Activated CD4-positive, CD25-positive, alpha-beta regulatory T cell treated with anti-CD3 and anti-CD28 coated beads, Interleukin-2, amount 50 U/mL, for 16 hours (primary cell): Measurements from ENCODE around the gene TM9SF1.

Experiments used
- DNase-seq: peaks from one replicate; pipeline ENCODE4 v3.0.0-alpha.2; 2020; ENCODE audit warnings: low read depth, low spot score

TM9SF1 gene

GRCh38 chr14:24179294-24179960, 15.8 kb downstream of the TM9SF1 start:
- DNase-seq: no peak

GRCh38 chr14:24178399-24179178, 16.7 kb downstream of the TM9SF1 start:
- no peak for DNase-seq

GRCh38 chr14:24177891-24178290, 17.4 kb downstream of the TM9SF1 start:
- DNase-seq: no peak

DNA sequence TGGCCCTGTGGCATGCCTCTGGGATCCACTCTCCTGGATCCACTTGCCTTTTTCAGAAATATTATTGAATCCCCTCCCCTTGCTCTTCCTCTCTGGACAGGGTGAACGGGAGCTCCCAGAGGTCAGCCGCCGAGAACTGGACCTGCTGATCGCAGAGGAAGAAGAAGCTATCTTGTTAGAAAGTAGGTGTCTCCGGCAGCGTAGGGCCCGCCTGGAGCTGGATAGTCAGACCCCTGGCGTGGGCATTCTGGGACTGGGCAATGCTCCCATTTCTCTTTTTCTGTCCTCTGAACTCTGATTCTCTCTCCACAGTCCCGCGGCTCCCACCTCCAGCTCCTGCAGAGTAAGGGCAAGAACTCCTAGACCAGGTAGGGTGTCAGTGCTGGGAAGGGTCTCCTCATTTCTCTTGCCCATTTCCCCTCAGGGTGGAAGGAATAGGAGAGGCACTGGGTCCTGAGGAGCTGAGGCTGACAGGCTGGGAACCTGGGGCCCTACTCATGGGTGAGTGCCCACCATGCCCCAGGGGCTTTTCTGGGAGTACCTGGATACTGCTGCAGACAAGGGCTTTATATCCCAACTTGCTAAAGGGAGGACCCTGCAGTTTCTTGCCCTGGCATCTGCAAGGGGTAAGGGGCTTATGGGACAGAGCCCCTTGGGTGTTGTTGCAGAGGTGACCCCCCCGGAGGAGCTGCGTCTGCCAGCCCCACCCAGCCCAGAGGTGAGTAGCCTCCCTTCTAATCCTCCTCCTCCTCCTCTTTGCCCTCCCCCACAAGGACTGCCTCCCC, 18.0 kb downstream of the TM9SF1 start:
- no peak for DNase-seq

DNA sequence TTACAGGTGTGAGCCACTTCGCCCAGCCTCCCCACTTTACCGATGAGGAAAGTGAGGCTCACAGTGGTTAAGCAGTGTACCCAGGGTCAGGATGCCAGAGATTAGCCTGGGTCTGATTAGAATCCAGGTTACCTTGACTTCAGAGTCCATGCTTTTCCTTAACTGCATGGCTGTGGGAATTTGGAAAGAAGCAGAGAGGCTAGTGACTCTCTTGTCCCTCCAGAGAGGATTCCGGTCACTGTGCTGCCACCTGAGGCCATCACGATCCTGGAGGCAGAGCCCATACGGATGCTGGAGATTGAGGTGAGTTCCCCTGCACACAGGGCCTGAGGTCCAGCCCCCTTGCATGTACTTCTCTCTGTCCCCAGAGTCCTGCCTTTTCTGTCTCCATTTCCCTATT, 18.6 kb downstream of the TM9SF1 start:
- no peak for DNase-seq

GRCh38 chr14:24172871-24173281, 22.4 kb downstream of the TM9SF1 start:
- DNase-seq: no peak

- DNase-seq: no peak
These were observed 22.9 kb downstream of the TM9SF1 start for GRCh38 chr14:24172261-24172860.

DNA sequence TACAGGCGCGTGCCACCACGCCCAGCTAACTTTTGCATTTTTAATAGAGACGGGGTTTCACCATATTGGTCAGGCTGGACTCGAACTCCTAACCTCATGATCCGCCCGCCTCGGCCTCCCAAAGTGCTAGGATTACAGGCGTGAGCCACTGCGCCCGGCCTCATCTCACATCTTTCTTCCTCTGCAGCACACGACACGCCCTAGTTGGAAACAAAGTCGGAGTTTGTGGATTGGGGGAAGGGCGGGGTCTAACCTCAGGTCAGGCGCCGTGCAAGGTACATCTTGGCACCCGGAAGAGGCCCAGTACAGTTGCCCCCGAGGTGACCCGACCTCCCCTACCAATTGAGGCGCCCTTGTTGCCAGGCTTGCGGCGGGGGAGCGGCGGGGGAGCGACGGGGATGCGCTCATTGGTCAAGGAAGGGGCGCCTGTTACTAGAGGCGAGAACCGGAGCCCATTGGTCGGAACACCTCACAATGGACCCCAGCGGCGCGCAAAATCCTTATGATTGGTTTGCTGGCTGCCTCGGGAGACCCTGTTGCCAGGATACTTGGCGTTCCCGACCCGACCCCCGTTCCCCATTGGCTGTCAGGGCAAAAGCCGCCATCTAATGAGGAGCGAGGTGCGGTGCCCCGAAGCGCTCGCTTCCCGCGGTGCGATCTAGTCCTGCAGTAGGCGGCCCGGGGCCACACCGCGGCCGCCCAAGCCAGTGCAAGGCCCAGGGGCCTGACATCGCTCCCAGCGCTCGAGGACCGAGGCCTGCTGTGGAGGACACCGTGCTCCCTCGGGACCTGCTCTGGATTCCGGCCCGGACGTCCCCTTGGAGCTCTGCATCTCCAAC, 23.6 kb downstream of the TM9SF1 start, which contains the start of gene REC8:
TSS of gene REC8 (plus strand) at position 659 of the 839 bp plus-strand sequence. CDS start 473 bp downstream, outside the sequence.
- peak; percentile 48 for DNase-seq

GRCh38 chr14:24167469-24168114, 27.6 kb downstream of the TM9SF1 start:
- no peak for DNase-seq

- no peak for DNase-seq
These were observed 29.5 kb downstream of the TM9SF1 start for GRCh38 chr14:24165785-24166184.

DNA sequence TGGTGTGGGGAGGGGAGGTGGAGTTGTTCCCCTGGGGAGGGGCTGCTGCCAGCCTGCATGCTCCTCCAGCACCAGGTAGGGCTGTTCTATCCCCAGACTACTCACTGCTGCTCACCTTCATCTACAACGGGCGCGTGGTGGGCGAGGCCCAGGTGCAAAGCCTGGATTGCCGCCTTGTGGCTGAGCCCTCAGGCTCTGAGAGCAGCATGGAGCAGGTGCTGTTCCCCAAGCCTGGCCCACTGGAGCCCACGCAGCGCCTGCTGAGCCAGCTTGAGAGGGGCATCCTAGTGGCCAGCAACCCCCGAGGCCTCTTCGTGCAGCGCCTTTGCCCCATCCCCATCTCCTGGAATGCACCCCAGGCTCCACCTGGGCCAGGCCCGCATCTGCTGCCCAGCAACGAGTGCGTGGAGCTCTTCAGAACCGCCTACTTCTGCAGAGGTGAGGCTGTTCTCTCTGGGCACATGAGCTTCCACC, 30.7 kb downstream of the TM9SF1 start:
- DNase-seq: no peak

DNA sequence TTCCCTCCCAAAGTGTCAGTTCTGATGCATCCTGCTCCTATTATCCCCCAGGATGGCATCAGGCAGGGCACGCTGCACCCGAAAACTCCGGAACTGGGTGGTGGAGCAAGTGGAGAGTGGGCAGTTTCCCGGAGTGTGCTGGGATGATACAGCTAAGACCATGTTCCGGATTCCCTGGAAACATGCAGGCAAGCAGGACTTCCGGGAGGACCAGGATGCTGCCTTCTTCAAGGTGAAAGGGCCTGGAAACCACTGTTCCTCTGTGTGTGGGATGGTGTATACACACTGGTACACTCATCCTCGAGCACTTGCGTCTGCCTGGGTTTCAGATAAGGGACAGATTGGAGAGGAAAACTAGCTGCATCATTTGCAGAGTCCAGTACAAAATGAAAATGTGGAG, 33.1 kb downstream of the TM9SF1 start:
- no peak for DNase-seq

DNA sequence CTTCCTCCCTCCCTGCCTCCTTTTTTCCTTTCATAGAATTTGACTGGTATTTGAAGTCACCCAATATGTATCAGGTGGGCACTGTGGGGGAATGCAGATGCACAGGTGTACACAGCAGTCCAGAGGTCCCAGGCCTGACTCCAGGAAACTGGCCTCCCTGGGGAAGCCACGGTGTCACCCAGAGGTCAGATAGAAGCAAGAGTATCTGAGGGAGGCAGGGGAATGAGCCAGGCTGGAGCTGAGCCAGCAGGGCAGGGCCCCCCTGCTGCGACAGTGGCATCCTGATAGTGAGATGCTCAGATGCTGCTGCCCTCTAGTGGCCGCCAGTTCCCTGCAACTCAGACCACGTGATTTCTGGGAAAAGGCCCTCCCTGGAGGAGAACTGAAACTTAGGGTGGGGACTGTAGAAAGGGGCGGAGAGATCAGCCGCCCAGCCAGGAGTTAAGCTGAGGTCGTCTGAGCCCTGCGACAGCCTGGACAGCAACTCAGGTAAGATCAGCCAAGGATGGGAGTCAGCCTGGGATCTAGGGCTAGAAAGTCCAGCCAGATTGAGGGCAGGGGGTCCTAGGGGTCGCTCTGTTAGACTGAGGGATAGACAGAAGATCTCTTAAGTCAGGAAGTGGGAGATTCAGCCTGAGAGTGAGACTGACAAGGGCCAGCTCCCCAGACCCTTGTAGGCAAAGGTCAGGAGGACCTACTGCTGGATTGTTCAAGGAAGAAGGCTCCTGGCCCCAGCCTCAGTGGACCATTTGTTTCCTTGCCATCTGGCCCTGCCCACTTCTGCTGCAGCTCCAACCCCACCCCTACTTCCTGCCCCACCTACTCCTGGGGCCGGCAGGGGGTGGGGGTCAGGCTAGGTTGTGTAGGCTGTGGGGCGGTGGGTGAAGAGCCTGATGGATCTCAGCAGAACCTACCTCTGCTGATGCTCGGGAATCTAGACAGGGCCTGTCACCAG, 34.1 kb downstream of the TM9SF1 start, which contains the start of gene IRF9:
TSS of gene IRF9 (plus strand) at position 416 of the 955 bp plus-strand sequence. CDS start 880 bp downstream, outside the sequence.
- DNase-seq: peak; percentile 97

DNA sequence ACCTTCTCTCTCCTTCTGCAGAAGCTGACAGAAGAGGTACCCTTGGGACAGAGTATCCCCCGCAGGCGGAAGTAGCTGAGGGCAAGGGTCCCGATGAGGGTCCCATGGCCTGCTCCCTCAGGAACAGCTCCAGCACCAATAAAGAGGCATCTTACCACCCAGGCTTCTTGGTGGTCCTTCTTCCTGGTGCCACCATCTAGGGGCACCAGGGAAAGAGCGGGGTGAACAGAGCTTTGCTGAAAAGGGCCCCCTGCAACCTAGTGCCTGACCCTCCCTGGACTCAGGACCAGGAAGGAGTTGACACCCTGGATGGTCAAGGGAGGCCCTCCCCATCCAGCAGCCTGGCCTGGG, 34.8 kb downstream of the TM9SF1 start:
- DNase-seq: no peak

DNA sequence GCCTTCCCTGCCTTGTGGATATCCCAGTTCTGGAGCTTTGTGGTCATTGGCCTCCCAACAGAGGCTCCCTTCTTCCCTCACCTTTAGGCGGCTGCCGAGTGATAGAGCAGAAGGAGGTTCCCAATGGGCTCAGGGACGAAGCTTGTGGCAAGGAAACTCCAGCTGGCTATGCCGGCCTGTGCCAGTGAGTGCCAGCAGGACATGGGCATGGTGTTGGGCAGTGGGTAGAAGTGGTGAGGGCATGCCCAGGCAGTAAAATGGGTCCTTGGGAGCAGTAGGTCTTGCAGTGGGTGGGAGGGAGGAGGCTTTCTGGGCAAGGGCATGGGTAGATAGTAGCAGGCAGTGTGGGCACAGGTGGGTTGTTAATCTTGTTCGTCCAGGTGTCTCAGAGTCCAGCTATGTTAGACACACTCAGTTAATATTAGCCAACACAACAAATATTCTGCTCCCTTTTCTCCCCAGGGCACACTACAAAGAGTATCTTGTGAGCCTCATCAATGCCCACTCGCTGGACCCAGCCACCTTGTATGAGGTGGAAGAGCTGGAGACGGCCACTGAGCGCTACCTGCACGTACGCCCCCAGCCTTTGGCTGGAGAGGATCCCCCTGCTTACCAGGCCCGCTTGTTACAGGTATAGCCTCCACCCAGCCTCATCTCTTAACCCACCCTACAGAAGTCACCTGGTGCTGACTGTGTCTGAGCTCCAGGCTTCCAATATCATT, 35.3 kb downstream of the TM9SF1 start:
- no peak for DNase-seq

- DNase-seq: no peak
These were observed 37.9 kb downstream of the TM9SF1 start for GRCh38 chr14:24157331-24157730.

- no peak for DNase-seq
These were observed 38.4 kb downstream of the TM9SF1 start for GRCh38 chr14:24156840-24157239.

- no peak for DNase-seq
These were observed 40.1 kb downstream of the TM9SF1 start for GRCh38 chr14:24155100-24155499.
